ENCODE results near the gene SNX17.

GRCh38 chr2:27350106-27350693 lies 20.2 kb upstream of the SNX17 start:
- TF ChIP-seq CTCF (conservative IDR thresholded peaks at IDR 0.05 in 1 of 2, IDR thresholded peaks at IDR 0.05 in 1 of 2; ENCODE audit: low read depth in 1 of 2, low read length in 2 of 2) (no peak), EZH2 (IDR thresholded peaks at IDR 0.05; ENCODE audit: low read length, missing control alignments) (no peak)
